Activated CD4-positive, alpha-beta T cell treated with anti-CD3 and anti-CD28 coated beads, Interleukin-2, amount 50 U/mL, for 24 hours (primary cell): ENCODE data around the gene INVS.

ENCODE experiments used
- DNase-seq, 2 donors: peaks; one replicate each; pipeline ENCODE4 v3.0.0-alpha.2; 2020; ENCODE audit warnings: low read depth in 1 of 2, low spot score in 1 of 2

Gene INVS

GRCh38 chr9:100269656-100270055, 170.6 kb downstream of the INVS start:
- no peak for DNase-seq

- DNase-seq = no peak
These were observed 178.3 kb downstream of the INVS start for GRCh38 chr9:100277166-100277979.

GRCh38 chr9:100281066-100281465, 182.0 kb downstream of the INVS start:
- DNase-seq = no peak

GRCh38 chr9:100281676-100282387, 182.8 kb downstream of the INVS start:
- no peak for DNase-seq

- DNase-seq = no peak
These were observed 183.3 kb downstream of the INVS start for GRCh38 chr9:100282388-100282719.

GRCh38 chr9:100284247-100284646, 185.2 kb downstream of the INVS start:
- DNase-seq = no peak

GRCh38 chr9:100285080-100285479, 186.0 kb downstream of the INVS start:
- DNase-seq = no peak

GRCh38 chr9:100285601-100286000, 186.6 kb downstream of the INVS start:
- no peak for DNase-seq

- DNase-seq = no peak
These were observed 187.2 kb downstream of the INVS start for GRCh38 chr9:100286257-100286656.

- no peak for DNase-seq
These were observed 188.1 kb downstream of the INVS start for GRCh38 chr9:100287186-100287585.

GRCh38 chr9:100290714-100291113, 191.7 kb downstream of the INVS start:
- no peak for DNase-seq

GRCh38 chr9:100292414-100292813, 193.4 kb downstream of the INVS start:
- no peak for DNase-seq

GRCh38 chr9:100294341-100294740, 195.3 kb downstream of the INVS start:
- DNase-seq = no peak

GRCh38 chr9:100294806-100295205, 195.8 kb downstream of the INVS start:
- no peak for DNase-seq

GRCh38 chr9:100295240-100295639, 196.2 kb downstream of the INVS start:
- DNase-seq = no peak

- DNase-seq = no peak
These were observed 197.4 kb downstream of the INVS start for GRCh38 chr9:100296407-100296806.

- DNase-seq = no peak
These were observed 199.3 kb downstream of the INVS start for GRCh38 chr9:100298378-100298777.

- DNase-seq = no peak
These were observed 204.7 kb downstream of the INVS start for GRCh38 chr9:100303747-100304146.

GRCh38 chr9:100306283-100306682, 207.2 kb downstream of the INVS start:
- no peak for DNase-seq

GRCh38 chr9:100307080-100307479, 208.0 kb downstream of the INVS start:
- DNase-seq = no peak

- no peak for DNase-seq
These were observed 210.0 kb downstream of the INVS start for GRCh38 chr9:100308965-100309564.

GRCh38 chr9:100309992-100310391, 210.9 kb downstream of the INVS start:
- no peak for DNase-seq
